IMR-90 (cell line): Measurements from ENCODE around the gene SERTAD4. TPM values are rescaled to one million over a fixed set of nuclear protein-coding genes. Genes with fewer than 3 reads are reported as not detected.

ENCODE experiments used
- polyA plus RNA-seq, 3 experiments: library from polyadenylated mRNA; depleted of rRNA; stranded (reverse); fragments of >200 nt; gene quantifications; 2 replicates each; pipeline ENCODE4 v1.2.3, GENCODE V29; 2012; ENCODE audit warnings: low replicate concordance in 1 of 3
- total RNA-seq: library from RNA; depleted of rRNA; stranded (reverse); fragments of >200 nt; gene quantifications from 2 replicates; pipeline ENCODE4 v1.2.3, GENCODE V29; 2012; rRNA removed

The SERTAD4 gene
- total and polyA plus RNA-seq, 2 of the 4 experiments (the other 2 are of a cell fraction): under 0.01 to 0.22 TPM

Other genes starting within 250 kb of the SERTAD4 start
- gene HHAT, start 96.1 kb downstream of the SERTAD4 start, total RNA-seq: 2.5 and 2.8 TPM in 2 replicates
- 1.2 and 1.7 TPM in 2 replicates for gene HHAT, start 96.1 kb downstream of the SERTAD4 start, polyA plus RNA-seq (2012; rRNA removed)